ENCODE results near the gene CFH.
"Not testable (repeated sequence)": the region's sequence is repeated elsewhere in the genome, so short reads cannot be mapped to it uniquely, and the experiment has no call there.

The CFH gene

GRCh38 chr1:196774175-196774574 lies 122.3 kb downstream of the CFH start:
- DNase-seq = peak; percentile 25

- no peak for DNase-seq
Observed at GRCh38 chr1:196774603-196775002, 122.8 kb downstream of the CFH start, which contains the start of gene CFHR3. TSS of gene CFHR3 (plus strand) at chr1:196774840. CDS start at chr1:196774887, 47 bp downstream.

- DNase-seq = no peak
Observed at GRCh38 chr1:196777603-196778002, 125.8 kb downstream of the CFH start.

GRCh38 chr1:196779093-196779492 lies 127.2 kb downstream of the CFH start:
- no peak for DNase-seq

GRCh38 chr1:196791252-196791651 lies 139.4 kb downstream of the CFH start:
- not testable (repeated sequence) for DNase-seq

GRCh38 chr1:196794103-196794502 lies 142.3 kb downstream of the CFH start:
- not testable (repeated sequence) for DNase-seq
